ENCODE measurements around the gene SH3BGRL2. TPM values are rescaled to one million over a fixed set of nuclear protein-coding genes. Genes with fewer than 3 reads are reported as not detected.

Gene SH3BGRL2
- total RNA-seq, 2 experiments from 2014 or later, result 0.25 TPM; not detected in 1

GRCh38 chr6:79708095-79708791 is 77.1 kb downstream of the SH3BGRL2 start:
- H3K4me3 ChIP-seq (ENCODE audit: low read depth, low read length, poor library complexity, severe bottlenecking), result no peak overlapping the region
- no peak overlapping the region for H2AFZ ChIP-seq (ENCODE audit: low read length)
- no peak overlapping the region for H3K4me2 ChIP-seq (ENCODE audit: low read length)
- H3K36me3 ChIP-seq (ENCODE audit: insufficient read depth, low read length), result no peaks in the 10 kb centered on the region
- no peaks in the 10 kb centered on the region for H3K9me3 ChIP-seq (ENCODE audit: low read length)
- ChIA-PET POLR2A (no interaction called here), CTCF (ENCODE audit: unreplicated experiment) (no interaction called here)
- DNase-seq (ENCODE audit: low spot score), result no peak
- no TSS peak for BruUV-seq (replicated peaks)
- TF ChIP-seq CTCF (conservative IDR thresholded peaks at IDR 0.05; ENCODE audit: low read length), result no peak
- no peak for TF ChIP-seq EZH2phosphoT487 (IDR thresholded peaks at IDR 0.05; ENCODE audit: borderline replicate concordance, low read depth, low read length)
- no peaks in the 10 kb centered on the region for H3K9me2 ChIP-seq (ENCODE audit: insufficient read depth, low read length)
- H4K20me1 ChIP-seq (ENCODE audit: insufficient read depth, low read length), result no peaks in the 10 kb centered on the region
- no peaks in the 10 kb centered on the region for H3K4me1 ChIP-seq (ENCODE audit: insufficient read depth, low read length, poor library complexity, severe bottlenecking)
- no peak overlapping the region for H3K27ac ChIP-seq (ENCODE audit: low read depth, low read length, poor library complexity, severe bottlenecking)
- intact Hi-C loops (cut with micrococcal nuclease; ENCODE audit: unreplicated experiment), result no loop called here
- H3K79me2 ChIP-seq (ENCODE audit: insufficient read depth, low read depth, low read length), result no peaks in the 10 kb centered on the region

DNA sequence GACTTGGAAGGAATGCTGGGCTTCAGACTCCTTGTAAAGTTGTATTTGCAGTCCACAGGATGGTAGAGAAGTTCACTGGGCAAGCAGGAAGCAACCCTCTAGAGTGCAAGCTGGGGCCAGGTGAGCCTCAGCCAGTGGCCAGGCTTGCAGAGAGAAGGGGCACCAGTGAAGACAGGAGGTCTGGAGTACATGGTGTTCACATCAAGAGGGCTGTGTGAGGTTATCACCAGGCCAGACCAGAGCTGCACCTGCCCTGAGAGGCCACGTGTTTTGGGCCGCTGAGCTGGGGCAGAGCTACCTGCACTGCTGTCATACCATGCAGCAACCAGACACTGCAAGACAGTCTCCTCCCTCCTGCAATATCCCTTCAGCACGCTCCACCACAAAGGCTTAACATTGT is 79.0 kb downstream of the SH3BGRL2 start:
- Histone ChIP-seq H4K20me1 (ENCODE audit: insufficient read depth, low read length) (no peaks in the 10 kb centered on the region), H3K27ac (ENCODE audit: low read depth, low read length, poor library complexity, severe bottlenecking) (no peak overlapping the region), H3K4me3 (ENCODE audit: low read depth, low read length, poor library complexity, severe bottlenecking) (no peak overlapping the region), H3K4me1 (ENCODE audit: insufficient read depth, low read length, poor library complexity, severe bottlenecking) (no peaks in the 10 kb centered on the region), H3K9me2 (ENCODE audit: insufficient read depth, low read length) (no peaks in the 10 kb centered on the region), H3K79me2 (ENCODE audit: insufficient read depth, low read depth, low read length) (no peaks in the 10 kb centered on the region), H3K36me3 (ENCODE audit: insufficient read depth, low read length) (no peaks in the 10 kb centered on the region), H3K9me3 (ENCODE audit: low read length) (no peaks in the 10 kb centered on the region), H2AFZ (ENCODE audit: low read length) (no peak overlapping the region), H3K4me2 (ENCODE audit: low read length) (no peak overlapping the region)
- BruUV-seq (replicated peaks), result no TSS peak
- POLR2A ChIA-PET, result interaction anchor here (0.5 kb wide), 1 partner anchor 62 kb away, joined by 3 read pairs; no protein-coding TSS in a partner anchor
- intact Hi-C loops (cut with micrococcal nuclease; ENCODE audit: unreplicated experiment), result no loop called here
- CTCF ChIA-PET (ENCODE audit: unreplicated experiment), result no interaction called here
- DNase-seq (ENCODE audit: low spot score), result no peak
- TF ChIP-seq CTCF (conservative IDR thresholded peaks at IDR 0.05; ENCODE audit: low read length) (no peak), EZH2phosphoT487 (IDR thresholded peaks at IDR 0.05; ENCODE audit: borderline replicate concordance, low read depth, low read length) (no peak)

GRCh38 chr6:79711167-79711566 is 80.0 kb downstream of the SH3BGRL2 start:
- ChIA-PET POLR2A (no interaction called here), CTCF (ENCODE audit: unreplicated experiment) (no interaction called here)
- Histone ChIP-seq H4K20me1 (ENCODE audit: insufficient read depth, low read length) (no peaks in the 10 kb centered on the region), H3K27ac (ENCODE audit: low read depth, low read length, poor library complexity, severe bottlenecking) (no peak overlapping the region), H3K4me3 (ENCODE audit: low read depth, low read length, poor library complexity, severe bottlenecking) (no peak overlapping the region), H3K9me2 (ENCODE audit: insufficient read depth, low read length) (no peaks in the 10 kb centered on the region), H3K9me3 (ENCODE audit: low read length) (no peaks in the 10 kb centered on the region), H3K4me1 (ENCODE audit: insufficient read depth, low read length, poor library complexity, severe bottlenecking) (no peaks in the 10 kb centered on the region), H3K79me2 (ENCODE audit: insufficient read depth, low read depth, low read length) (no peaks in the 10 kb centered on the region), H2AFZ (ENCODE audit: low read length) (no peak overlapping the region), H3K36me3 (ENCODE audit: insufficient read depth, low read length) (no peaks in the 10 kb centered on the region), H3K4me2 (ENCODE audit: low read length) (no peak overlapping the region)
- no peak for DNase-seq (ENCODE audit: low spot score)
- intact Hi-C loops (cut with micrococcal nuclease; ENCODE audit: unreplicated experiment), result no loop called here
- TF ChIP-seq EZH2phosphoT487 (IDR thresholded peaks at IDR 0.05; ENCODE audit: borderline replicate concordance, low read depth, low read length) (no peak), CTCF (conservative IDR thresholded peaks at IDR 0.05; ENCODE audit: low read length) (no peak)
- no TSS peak for BruUV-seq (replicated peaks)

Measured in OCI-LY7 (cell line).